Left lung (tissue), 10 donors: ENCODE measurements around the gene CSTB. TPM values are rescaled to one million over a fixed set of nuclear protein-coding genes. Genes with fewer than 3 reads are reported as not detected.

Source experiments
- ATAC-seq: fragments of 200-7000 bp; cut with Tn5 transposase; one replicate; pipeline ENCODE4 v1.9.1; 2020; ENCODE audit warnings: moderate library complexity
- DNase-seq, 4 donors: peaks; one replicate each; pipeline ENCODE4 v3.0.0-alpha.2; 2013 to 2020
- H3K27ac ChIP-seq, 2 donors: fragments of 200-600 bp; sonication (generic) in 1 of 2; one replicate each; pipeline versions ENCODE4 v1.5.0 to v1.8.0; 2020 to 2021
- H3K27me3 ChIP-seq, 2 donors: fragments of 200-600 bp; sonication (generic) in 1 of 2; one replicate each; pipeline versions ENCODE4 v1.5.0 to v1.8.0; 2020 to 2021
- H3K36me3 ChIP-seq, 2 donors: fragments of 200-600 bp; sonication (generic) in 1 of 2; one replicate each; pipeline versions ENCODE4 v1.5.0 to v1.8.0; 2020 to 2021
- H3K4me1 ChIP-seq, 2 donors: fragments of 200-600 bp; one replicate each; pipeline ENCODE4 v1.8.0; 2021
- H3K4me3 ChIP-seq, 2 donors: fragments of 200-600 bp; sonication (generic) in 1 of 2; one replicate each; pipeline versions ENCODE4 v1.5.0 to v1.8.0; 2020 to 2021; ENCODE audit warnings: mild to moderate bottlenecking in 1 of 2
- H3K9me3 ChIP-seq, 2 donors: fragments of 200-600 bp; sonication (generic) in 1 of 2; one replicate each; pipeline versions ENCODE4 v1.5.0 to v1.8.0; 2020 to 2021
- intact Hi-C, 2 donors: fragments of 100-400 bp; cut with DNase I; formaldehyde crosslinking; loops; one replicate each; pipeline versions ENCODE4 v1.11.2 to v1.14.2; 2022
- polyA plus RNA-seq, 6 donors: library from polyadenylated mRNA; unstranded; fragments of 120-200 nt; gene quantifications; one replicate each; pipeline ENCODE4 v1.2.1, GENCODE V29; 2013; ENCODE audit not compliant: insufficient read length in 6 of 6
- total RNA-seq, 2 donors: library from RNA; stranded (reverse); fragmentation: NEBNext Ultra II Directional; extraction: Animal tissue kit (Norgen Biotek cat#: 25700); gene quantifications; one replicate each; pipeline ENCODE4 v1.2.1, GENCODE V29; 2021
- TF ChIP-seq, protein P1 (sequence below), 2 donors: fragments of 200-600 bp; sonication (generic) in 1 of 2; IDR thresholded peaks; one replicate each; pipeline versions ENCODE4 v1.5.0 to v1.8.0; 2021; ENCODE audit warnings: antibody characterized with exemption in 2 of 2
- donor health status: DM: no; HTN: yes; CAD: no.
- donor health status: DM: no; HTN: no; CAD: no.

Gene CSTB
- total and polyA plus RNA-seq, 8 donors = 36.5 to 133 (median 37.8) TPM

DNA sequence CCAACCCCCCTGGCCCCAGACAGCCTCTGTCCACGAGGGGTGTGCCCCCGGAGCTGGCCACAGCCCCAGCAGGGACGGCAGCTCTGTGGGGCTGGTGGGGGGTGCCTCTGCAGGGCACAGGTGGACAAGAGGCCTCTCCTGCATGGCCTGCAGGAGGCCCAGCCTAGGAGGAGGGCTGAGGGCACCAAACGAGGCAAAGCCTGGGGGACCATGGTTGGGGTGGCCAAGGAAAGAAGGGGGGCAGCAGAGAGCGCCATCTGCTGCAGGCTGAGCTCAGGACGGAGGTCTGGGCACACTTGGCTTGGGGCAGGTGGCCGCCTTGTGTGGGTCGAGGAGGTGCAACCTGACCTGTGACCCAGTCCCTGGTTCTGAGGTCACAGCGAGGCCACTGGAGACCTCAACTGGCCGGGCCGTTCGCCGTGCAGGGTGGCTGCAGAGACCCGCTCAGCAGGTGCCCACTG lies 40.5 kb upstream of the CSTB start:
- H3K9me3 ChIP-seq = no peaks in the 10 kb centered on the region
- no peaks in the 10 kb centered on the region for H3K27me3 ChIP-seq
- no peaks in the 10 kb centered on the region for H3K36me3 ChIP-seq
- DNase-seq (peak in 1 of 4 donors; percentile 62), ATAC-seq (no peak)
- H3K4me3 ChIP-seq = no peak overlapping the region
- intact Hi-C loops = no loop called here
- H3K27ac ChIP-seq = no peak overlapping the region
- peaks cover 10 to 47% of the 10 kb centered on the region in 2 donors for H3K4me1 ChIP-seq
- TF ChIP-seq, protein P1, sequence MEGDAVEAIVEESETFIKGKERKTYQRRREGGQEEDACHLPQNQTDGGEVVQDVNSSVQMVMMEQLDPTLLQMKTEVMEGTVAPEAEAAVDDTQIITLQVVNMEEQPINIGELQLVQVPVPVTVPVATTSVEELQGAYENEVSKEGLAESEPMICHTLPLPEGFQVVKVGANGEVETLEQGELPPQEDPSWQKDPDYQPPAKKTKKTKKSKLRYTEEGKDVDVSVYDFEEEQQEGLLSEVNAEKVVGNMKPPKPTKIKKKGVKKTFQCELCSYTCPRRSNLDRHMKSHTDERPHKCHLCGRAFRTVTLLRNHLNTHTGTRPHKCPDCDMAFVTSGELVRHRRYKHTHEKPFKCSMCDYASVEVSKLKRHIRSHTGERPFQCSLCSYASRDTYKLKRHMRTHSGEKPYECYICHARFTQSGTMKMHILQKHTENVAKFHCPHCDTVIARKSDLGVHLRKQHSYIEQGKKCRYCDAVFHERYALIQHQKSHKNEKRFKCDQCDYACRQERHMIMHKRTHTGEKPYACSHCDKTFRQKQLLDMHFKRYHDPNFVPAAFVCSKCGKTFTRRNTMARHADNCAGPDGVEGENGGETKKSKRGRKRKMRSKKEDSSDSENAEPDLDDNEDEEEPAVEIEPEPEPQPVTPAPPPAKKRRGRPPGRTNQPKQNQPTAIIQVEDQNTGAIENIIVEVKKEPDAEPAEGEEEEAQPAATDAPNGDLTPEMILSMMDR (IDR thresholded peaks at IDR 0.05) = no peak

DNA sequence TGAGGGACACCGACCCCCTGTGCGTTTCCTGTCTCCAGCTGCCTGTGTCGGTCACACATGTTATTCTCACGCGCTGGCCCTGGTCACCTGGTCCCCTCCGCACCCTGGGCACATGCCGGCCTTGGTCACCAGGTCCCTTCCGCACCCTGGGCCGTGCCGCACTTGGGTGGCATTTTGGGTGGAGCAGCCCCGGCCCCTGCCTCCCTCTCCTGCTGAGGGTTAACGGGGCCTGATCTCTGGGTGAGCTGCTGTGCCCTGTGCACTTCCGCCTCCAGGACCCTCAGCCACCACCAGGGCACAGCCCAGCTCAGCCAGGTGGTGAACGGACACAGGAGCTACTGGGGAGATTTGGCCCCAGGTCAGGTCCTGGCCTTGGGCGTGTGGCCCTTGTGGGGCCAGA lies 39.9 kb upstream of the CSTB start:
- Histone ChIP-seq H3K4me1 (peaks cover 14 to 53% of the 10 kb centered on the region in 2 donors), H3K9me3 (no peaks in the 10 kb centered on the region), H3K27ac (no peak overlapping the region), H3K4me3 (no peak overlapping the region), H3K27me3 (no peaks in the 10 kb centered on the region), H3K36me3 (no peaks in the 10 kb centered on the region)
- intact Hi-C loops = no loop called here
- DNase-seq (peak in 1 of 4 donors; percentile 70), ATAC-seq (no peak)
- TF ChIP-seq, protein P1 (IDR thresholded peaks at IDR 0.05) = no peak

DNA sequence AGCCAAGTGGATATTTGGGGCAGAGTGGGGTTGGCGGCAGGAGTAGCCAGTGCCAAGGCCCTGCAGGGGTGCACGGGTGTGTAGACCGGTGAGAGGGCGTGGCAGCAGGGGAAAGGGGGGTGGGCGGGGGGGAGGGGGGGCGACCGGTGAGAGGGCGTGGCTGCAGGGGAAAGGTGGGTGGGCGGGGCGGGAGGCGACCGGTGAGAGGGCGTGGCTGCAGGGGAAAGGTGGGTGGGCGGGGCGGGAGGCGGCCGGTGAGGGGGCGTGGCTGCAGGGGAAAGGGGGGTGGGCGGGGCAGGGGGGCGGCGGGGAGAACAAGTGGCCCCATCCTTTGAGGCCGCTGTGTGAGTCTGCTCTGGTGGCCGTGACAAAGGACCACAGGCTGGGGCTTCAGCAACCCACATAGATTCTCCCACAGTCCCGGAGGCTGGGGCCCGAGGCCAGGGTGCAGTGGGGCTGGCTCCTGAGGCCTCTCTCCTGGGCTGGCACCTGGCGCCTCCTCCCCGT lies 39.1 kb upstream of the CSTB start:
- DNase-seq (peak in 1 of 4 donors; percentile 54), ATAC-seq (no peak)
- H3K4me1 ChIP-seq = peaks cover 19 to 58% of the 10 kb centered on the region in 2 donors
- intact Hi-C loops = no loop called here
- no peaks in the 10 kb centered on the region for H3K36me3 ChIP-seq
- no peak overlapping the region for H3K4me3 ChIP-seq
- H3K9me3 ChIP-seq = no peaks in the 10 kb centered on the region
- no peaks in the 10 kb centered on the region for H3K27me3 ChIP-seq
- H3K27ac ChIP-seq = no peak overlapping the region
- TF ChIP-seq, protein P1 (IDR thresholded peaks at IDR 0.05) = no peak

GRCh38 chr21:43814215-43815106 lies 38.4 kb upstream of the CSTB start:
- Histone ChIP-seq H3K4me1 (peaks cover 19 to 52% of the 10 kb centered on the region in 2 donors), H3K9me3 (no peaks in the 10 kb centered on the region), H3K36me3 (no peaks in the 10 kb centered on the region), H3K27me3 (no peaks in the 10 kb centered on the region), H3K27ac (no peak overlapping the region), H3K4me3 (no peak overlapping the region)
- ATAC-seq (no peak), DNase-seq (peak in 1 of 4 donors; percentile 52)
- intact Hi-C loops = loop anchor here in 1 of 2 donors (5.0 kb wide), 1 partner anchor 163 kb away; no protein-coding TSS in a partner anchor
- TF ChIP-seq, protein P1 (IDR thresholded peaks at IDR 0.05) = no peak

GRCh38 chr21:43813656-43813980 lies 37.5 kb upstream of the CSTB start:
- intact Hi-C loops = loop anchor here in 1 of 2 donors (5.0 kb wide), 1 partner anchor 164 kb away; no protein-coding TSS in a partner anchor
- ATAC-seq (no peak), DNase-seq (peak in 1 of 4 donors; percentile 22)
- H3K4me3 ChIP-seq = no peak overlapping the region
- H3K27me3 ChIP-seq = no peaks in the 10 kb centered on the region
- H3K9me3 ChIP-seq = no peaks in the 10 kb centered on the region
- no peak overlapping the region for H3K27ac ChIP-seq
- H3K36me3 ChIP-seq = no peaks in the 10 kb centered on the region
- TF ChIP-seq, protein P1 (IDR thresholded peaks at IDR 0.05) = no peak
- peaks cover 19 to 48% of the 10 kb centered on the region in 2 donors for H3K4me1 ChIP-seq
